GM12878 (cell line): ENCODE results near the gene CCR5AS.

Source experiments
- ATAC-seq: fragments of 200-7000 bp; cut with Tn5 transposase; 3 replicates; pipeline ENCODE4 v1.9.1; 2020; ENCODE audit warnings: mild to moderate bottlenecking, moderate library complexity
- BruUV-seq: library from RNA; stranded (reverse); fragments of 400-500 nt; replicated peaks from 2 replicates; lab custom pipeline; 2021; lab: Mats Ljungman, UMichigan
- CTCF ChIA-PET: fragments of 300-600 bp; sonication (Branson Sonifier 250); formaldehyde crosslinking; extraction: SDS; loops from one replicate; lab custom pipeline; 2021; ENCODE audit warnings: inconsistent platforms; lab: Yijun Ruan, JAX
- POLR2A ChIA-PET: fragments of 350-600 bp; formaldehyde crosslinking; extraction: SDS; loops from one replicate; lab custom pipeline; 2021; ENCODE audit warnings: inconsistent platforms; lab: Charles Lee
- RAD21 ChIA-PET: fragments of 300-600 bp; sonication (Branson Sonifier 250); formaldehyde crosslinking; loops from one replicate; lab custom pipeline; 2023; ENCODE audit warnings: antibody characterized with exemption; ENCODE audit not compliant: unreplicated experiment; lab: Charles Lee
- SMC1A ChIA-PET: fragments of 300-600 bp; sonication (Branson Sonifier 250); formaldehyde crosslinking; loops from one replicate; lab custom pipeline; 2023; ENCODE audit not compliant: unreplicated experiment, uncharacterized antibody; lab: Charles Lee
- DNase-seq: peaks from one replicate; pipeline ENCODE4 v3.0.0-alpha.2; 2011; ENCODE audit warnings: low read depth, low spot score
- FAIRE-seq: peaks from 3 replicates; lab custom pipeline; 2011; peaks lifted over from hg19 to GRCh38; lab: Jason Lieb, UNC
- H2AFZ ChIP-seq: 2 replicates; pipeline ENCODE4 v1.6.0; 2011; ENCODE audit warnings: low read depth, low read length, control low read depth; ENCODE audit not compliant: control insufficient read depth
- H3K27ac ChIP-seq: 2 replicates; pipeline ENCODE4 v1.5.1; 2011; ENCODE audit warnings: control low read depth; ENCODE audit not compliant: control insufficient read depth, insufficient read depth
- H3K27me3 ChIP-seq, 2 experiments: replicated peaks in 1 of 2; 2 replicates each; pipeline versions ENCODE4 v1.6.0 to v1.6.1; 2011; ENCODE audit warnings: low read length in 1 of 2; ENCODE audit not compliant: control insufficient read depth in 2 of 2, insufficient read depth in 2 of 2
- H3K36me3 ChIP-seq, 2 experiments: 2 replicates each; pipeline ENCODE4 v1.5.1; 2011; ENCODE audit warnings: low read length in 1 of 2; ENCODE audit not compliant: control insufficient read depth in 2 of 2, insufficient read depth in 2 of 2
- H3K4me1 ChIP-seq: 2 replicates; pipeline ENCODE4 v1.6.1; 2011; ENCODE audit warnings: mild to moderate bottlenecking, low read length, moderate library complexity, mixed read lengths; ENCODE audit not compliant: control insufficient read depth, insufficient read depth
- H3K4me2 ChIP-seq: 2 replicates; pipeline ENCODE4 v1.6.0; 2011; ENCODE audit warnings: control low read depth; ENCODE audit not compliant: control insufficient read depth, insufficient read depth
- H3K4me3 ChIP-seq: fragments of 200-600 bp; sonication (generic); 2 replicates; pipeline ENCODE4 v1.5.1; 2016
- H3K79me2 ChIP-seq: 2 replicates; pipeline ENCODE4 v1.6.0; 2011; ENCODE audit warnings: low read length; ENCODE audit not compliant: control insufficient read depth, insufficient read depth
- H3K9ac ChIP-seq: 2 replicates; pipeline ENCODE4 v1.8.0; 2011; ENCODE audit warnings: low read length, control low read depth, mixed read lengths; ENCODE audit not compliant: control insufficient read depth, insufficient read depth
- H3K9me3 ChIP-seq: replicated peaks from 3 replicates; pipeline ENCODE4 v1.5.1; 2011; ENCODE audit warnings: mild to moderate bottlenecking, low read length; ENCODE audit not compliant: control insufficient read depth, insufficient read depth
- H4K20me1 ChIP-seq: 2 replicates; pipeline ENCODE4 v1.6.0; 2011; ENCODE audit not compliant: control insufficient read depth, insufficient read depth
- CHD4 ChIP-seq: fragments of 200-600 bp; sonication (generic); IDR thresholded peaks from 2 replicates; pipeline ENCODE4 v1.6.1; 2016; ENCODE audit warnings: mild to moderate bottlenecking
- KAT2A ChIP-seq: conservative IDR thresholded peaks from 2 replicates; pipeline ENCODE4 v1.6.1; 2011; ENCODE audit warnings: low read depth, low read length; ENCODE audit not compliant: control insufficient read depth
- NR2C1 ChIP-seq: fragments of 450-650 bp; IDR thresholded peaks from 2 replicates; pipeline ENCODE4 v1.6.1; 2017; ENCODE audit warnings: antibody characterized with exemption, mild to moderate bottlenecking, moderate library complexity
- POU2F2 ChIP-seq: IDR thresholded peaks from 3 replicates; pipeline ENCODE4 v1.6.1; 2011; ENCODE audit warnings: low read depth, mild to moderate bottlenecking, low read length, borderline replicate concordance
- SRF ChIP-seq, 2 experiments: IDR thresholded peaks; 2 replicates each; pipeline ENCODE4 v1.6.1; 2011; ENCODE audit warnings: low read depth in 2 of 2, low read length in 2 of 2, mild to moderate bottlenecking in 1 of 2, moderate library complexity in 1 of 2
- TCF12 ChIP-seq: IDR thresholded peaks from 2 replicates; pipeline ENCODE4 v1.6.1; 2011; ENCODE audit warnings: low read depth, mild to moderate bottlenecking, low read length
- ZSCAN29 ChIP-seq: fragments of 450-650 bp; IDR thresholded peaks from 2 replicates; pipeline ENCODE4 v1.6.1; 2017; ENCODE audit warnings: mild to moderate bottlenecking, moderate library complexity
- WGBS: methylation state at CpG from one replicate; pipeline ENCODE4 v1.1.6; 2016; ENCODE audit warnings: low lambda C conversion rate; ENCODE audit not compliant: insufficient replicate concordance, insufficient coverage; ENCODE audit errors: missing lambda C conversion rate; 5-methylcytosine and 5-hydroxymethylcytosine counted together
- in situ Hi-C: fragments of 300-500 bp; cut with MboI; formaldehyde crosslinking; loops from 9 replicates; pipeline ENCODE4 v1.14.3; 2018; ENCODE audit warnings: mixed read lengths
- intact Hi-C: fragments of 100-400 bp; cut with micrococcal nuclease; formaldehyde crosslinking; loops from one replicate; pipeline ENCODE4 v1.14.2; 2022; ENCODE audit not compliant: unreplicated experiment
- TF ChIP-seq, protein P1 (sequence below): fragments of 450-650 bp; IDR thresholded peaks from 2 replicates; pipeline ENCODE4 v1.6.1; 2014; ENCODE audit warnings: mild to moderate bottlenecking

CCR5AS gene

DNA sequence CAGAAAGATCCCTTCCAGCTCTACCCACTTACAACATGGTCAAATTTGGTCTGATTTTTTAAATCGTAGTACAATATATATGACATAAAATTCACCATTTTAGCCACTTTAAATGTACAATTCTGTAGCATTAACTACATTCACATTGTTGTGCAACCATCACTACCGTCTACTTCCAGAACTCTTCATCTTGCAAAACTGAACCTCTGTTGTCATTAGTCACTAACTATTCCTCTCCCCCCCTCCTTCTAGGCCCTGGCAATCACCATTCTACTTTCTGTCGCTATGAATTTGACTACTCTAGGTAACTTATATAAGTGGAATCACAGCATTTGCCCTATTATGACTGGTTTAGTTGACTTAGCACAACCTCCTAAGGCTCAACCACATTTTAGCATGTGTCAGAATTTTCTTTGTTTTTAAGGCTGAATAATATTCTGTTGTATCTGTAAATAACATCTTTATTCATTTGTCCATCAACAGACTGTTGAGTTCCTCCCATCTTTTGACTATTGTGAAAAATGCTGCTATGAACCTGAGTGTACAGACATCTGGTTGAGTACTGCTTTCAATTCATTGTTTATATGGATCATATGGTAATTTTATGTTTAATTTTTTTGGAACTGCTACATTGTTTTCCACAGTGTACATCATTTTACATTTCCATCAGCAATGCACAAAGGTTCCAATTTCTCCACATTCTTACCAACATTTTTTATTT lies 88.5 kb downstream of the CCR5AS start:
- H3K27me3 ChIP-seq = no peaks in the 10 kb centered on the region
- H3K9ac ChIP-seq = no peak overlapping the region
- H3K4me3 ChIP-seq = no peak overlapping the region
- DNase-seq = no peak
- BruUV-seq = no TSS peak
- TF ChIP-seq POU2F2 (no peak), SRF (IDR thresholded peaks at IDR 0.05; ENCODE audit: low read depth in 2 of 2, low read length in 2 of 2) (no peak), CHD4 (no peak), KAT2A (no peak), NR2C1 (no peak), TCF12 (no peak), ZSCAN29 (no peak)
- TF ChIP-seq, protein P1, sequence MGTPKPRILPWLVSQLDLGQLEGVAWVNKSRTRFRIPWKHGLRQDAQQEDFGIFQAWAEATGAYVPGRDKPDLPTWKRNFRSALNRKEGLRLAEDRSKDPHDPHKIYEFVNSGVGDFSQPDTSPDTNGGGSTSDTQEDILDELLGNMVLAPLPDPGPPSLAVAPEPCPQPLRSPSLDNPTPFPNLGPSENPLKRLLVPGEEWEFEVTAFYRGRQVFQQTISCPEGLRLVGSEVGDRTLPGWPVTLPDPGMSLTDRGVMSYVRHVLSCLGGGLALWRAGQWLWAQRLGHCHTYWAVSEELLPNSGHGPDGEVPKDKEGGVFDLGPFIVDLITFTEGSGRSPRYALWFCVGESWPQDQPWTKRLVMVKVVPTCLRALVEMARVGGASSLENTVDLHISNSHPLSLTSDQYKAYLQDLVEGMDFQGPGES = no peak
- intact Hi-C loops = loop anchor here (5.0 kb wide), 1 partner anchor 34 kb away; the partner anchor contains the start of gene CCR2
- no peaks in the 10 kb centered on the region for H3K36me3 ChIP-seq
- H3K27ac ChIP-seq = no peak overlapping the region
- ChIA-PET SMC1A (interaction anchor here (1.0 to 3.8 kb wide), 2 partner anchors 18 to 315 kb away, joined by 3 to 22 read pairs; no protein-coding TSS in a partner anchor), CTCF (no interaction called here), POLR2A (no interaction called here), RAD21 (no interaction called here)
- peaks cover 4% of the 10 kb centered on the region; the same call in 2 of the 3 replicates for H3K9me3 ChIP-seq
- WGBS = 78% methylated on average over 3 of the region's 3 CpGs
- H3K79me2 ChIP-seq = no peaks in the 10 kb centered on the region
- peaks cover 22% of the 10 kb centered on the region for H3K4me1 ChIP-seq
- no peak overlapping the region for H3K4me2 ChIP-seq
- in situ Hi-C loops = no loop called here
- no peak overlapping the region for H2AFZ ChIP-seq
- no peak for FAIRE-seq
- ATAC-seq = no peak
- no peaks in the 10 kb centered on the region for H4K20me1 ChIP-seq
